HCT116 (cell line): ENCODE results near the gene CCDC106.

Source experiments
- CTCF ChIP-seq, 3 experiments: fragments of 200-600 bp in 1 of 3; sonication (generic) in 1 of 3; IDR thresholded peaks in 2 of 3; conservative IDR thresholded peaks in 1 of 3; 2 replicates each; pipeline ENCODE4 v1.5.1; 2012 to 2017; ENCODE audit warnings: low read depth in 2 of 3, low read length in 2 of 3, antibody characterized with exemption in 1 of 3, borderline replicate concordance in 1 of 3, control low read depth in 1 of 3, mild to moderate bottlenecking in 1 of 3, mixed read lengths in 1 of 3, mixed run types in 1 of 3, moderate library complexity in 1 of 3; ENCODE audit not compliant: insufficient read depth in 1 of 3
- EGR1 ChIP-seq: IDR thresholded peaks from 2 replicates; pipeline ENCODE4 v1.6.1; 2012; ENCODE audit warnings: low read depth
- REST ChIP-seq: IDR thresholded peaks from 2 replicates; pipeline ENCODE4 v1.6.1; 2012; ENCODE audit warnings: low read depth

GRCh38 chr19:55644842-55645511 is 3.0 kb upstream of the CCDC106 start:
- TF ChIP-seq REST (no peak), CTCF (IDR thresholded peaks at IDR 0.05 in 2 of 3, conservative IDR thresholded peaks at IDR 0.05 in 1 of 3; ENCODE audit: borderline replicate concordance in 1 of 3, insufficient read depth in 1 of 3, low read depth in 2 of 3, low read length in 2 of 3) (no peak), EGR1 (no peak)
